ENCODE results near the gene MYBPHL. TPM values are rescaled to one million over a fixed set of nuclear protein-coding genes. Genes with fewer than 3 reads are reported as not detected.

The MYBPHL gene
- total RNA-seq, 2 experiments from 2014 or later: not detected

DNA sequence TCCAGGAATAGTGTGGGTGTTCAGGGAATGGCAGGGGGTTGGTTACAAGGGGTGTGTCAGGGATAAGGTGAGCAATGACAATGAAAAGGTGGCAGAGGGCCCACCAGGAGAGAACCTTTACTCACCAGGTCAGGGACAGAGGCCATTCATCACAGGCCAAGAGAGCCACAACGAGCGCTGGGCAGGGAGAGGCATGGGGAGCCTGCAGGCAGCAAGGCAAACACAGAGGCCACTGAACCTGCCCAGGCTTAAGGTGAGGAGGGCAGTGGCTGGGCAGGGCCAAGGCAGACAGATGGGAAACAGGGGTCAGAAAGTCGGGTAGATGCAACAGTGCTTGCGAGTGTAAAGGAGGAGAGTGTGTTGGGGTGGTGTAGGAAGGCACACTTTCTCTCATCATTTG, 28.3 kb upstream of the MYBPHL start:
- Mint-ChIP-seq H3K9me3 (peaks cover 15% of the 10 kb centered on the region), H3K27me3 (no peaks in the 10 kb centered on the region), H3K27ac (no peak overlapping the region), H3K4me3 (no peak overlapping the region), H3K36me3 (ENCODE audit: low read depth) (peaks cover 8% of the 10 kb centered on the region), H3K4me1 (ENCODE audit: low read depth) (no peaks in the 10 kb centered on the region)
- DNase-seq (no peak), ATAC-seq (no peak)
- ChIA-PET CTCF (no interaction called here), POLR2A (no interaction called here)
- TF ChIP-seq CTCF (IDR thresholded peaks at IDR 0.05): no peak
- intact Hi-C loops (cut with micrococcal nuclease): no loop called here

DNA sequence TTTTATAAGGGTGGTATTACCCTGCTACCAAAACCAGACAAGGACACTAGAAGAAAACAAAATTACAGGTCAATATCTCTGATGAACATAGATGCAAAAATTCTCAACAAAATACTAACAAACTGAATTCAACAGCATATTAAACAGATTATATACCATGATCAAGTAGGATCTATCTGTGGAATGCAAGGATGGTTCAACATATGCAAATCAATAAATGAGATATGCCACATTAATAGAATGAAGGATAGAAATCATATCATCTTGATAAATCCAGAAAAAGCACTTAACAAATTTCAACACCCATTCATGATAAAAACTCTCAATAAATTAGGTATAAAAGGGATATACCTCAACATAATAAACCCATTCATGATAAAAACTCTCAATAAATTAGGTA, 24.3 kb upstream of the MYBPHL start:
- Mint-ChIP-seq H3K9me3 (peaks cover 15% of the 10 kb centered on the region), H3K27ac (no peak overlapping the region), H3K4me3 (no peak overlapping the region), H3K36me3 (ENCODE audit: low read depth) (peaks cover 8% of the 10 kb centered on the region), H3K27me3 (no peaks in the 10 kb centered on the region), H3K4me1 (ENCODE audit: low read depth) (no peaks in the 10 kb centered on the region)
- TF ChIP-seq CTCF (IDR thresholded peaks at IDR 0.05): no peak
- no peak for DNase-seq
- intact Hi-C loops (cut with micrococcal nuclease): no loop called here
- ChIA-PET POLR2A (no interaction called here), CTCF (no interaction called here)
- ATAC-seq: no peak

- H3K27me3 Mint-ChIP-seq: no peaks in the 10 kb centered on the region
- H3K4me3 Mint-ChIP-seq: no peak overlapping the region
- no peak overlapping the region for H3K27ac Mint-ChIP-seq
- peaks cover 5% of the 10 kb centered on the region for H3K36me3 Mint-ChIP-seq (ENCODE audit: low read depth)
- POLR2A ChIA-PET: no interaction called here
- H3K9me3 Mint-ChIP-seq: peaks cover 12% of the 10 kb centered on the region
- ATAC-seq: no peak
- no peaks in the 10 kb centered on the region for H3K4me1 Mint-ChIP-seq (ENCODE audit: low read depth)
- no peak for DNase-seq
- intact Hi-C loops (cut with micrococcal nuclease): no loop called here
- CTCF ChIA-PET: interaction anchor here (1.4 kb wide), 1 partner anchor 16 kb away, joined by 3 read pairs; no protein-coding TSS in a partner anchor
- TF ChIP-seq CTCF (IDR thresholded peaks at IDR 0.05): no peak
Measured at GRCh38 chr1:109327285-109327684, 20.5 kb upstream of the MYBPHL start.

- Mint-ChIP-seq H3K36me3 (ENCODE audit: low read depth) (no peaks in the 10 kb centered on the region), H3K27ac (no peak overlapping the region), H3K27me3 (no peaks in the 10 kb centered on the region), H3K4me1 (ENCODE audit: low read depth) (no peaks in the 10 kb centered on the region), H3K9me3 (no peaks in the 10 kb centered on the region), H3K4me3 (no peak overlapping the region)
- no peak for TF ChIP-seq CTCF (IDR thresholded peaks at IDR 0.05)
- ATAC-seq: no peak
- POLR2A ChIA-PET: no interaction called here
- DNase-seq: no peak
- intact Hi-C loops (cut with micrococcal nuclease): no loop called here
- CTCF ChIA-PET: interaction anchor here (1.2 kb wide), 1 partner anchor 45 kb away, joined by 4 read pairs; no protein-coding TSS in a partner anchor
Measured at GRCh38 chr1:109322974-109323373, 16.2 kb upstream of the MYBPHL start.

GRCh38 chr1:109319114-109319513, 12.3 kb upstream of the MYBPHL start:
- H3K4me3 Mint-ChIP-seq: no peak overlapping the region
- no peaks in the 10 kb centered on the region for H3K27me3 Mint-ChIP-seq
- no peak for TF ChIP-seq CTCF (IDR thresholded peaks at IDR 0.05)
- no peaks in the 10 kb centered on the region for H3K36me3 Mint-ChIP-seq (ENCODE audit: low read depth)
- intact Hi-C loops (cut with micrococcal nuclease): no loop called here
- no peaks in the 10 kb centered on the region for H3K9me3 Mint-ChIP-seq
- POLR2A ChIA-PET: interaction anchor here (0.5 kb wide), 1 partner anchor 420 kb away, joined by 3 read pairs; no protein-coding TSS in a partner anchor
- DNase-seq (no peak), ATAC-seq (no peak)
- no peaks in the 10 kb centered on the region for H3K4me1 Mint-ChIP-seq (ENCODE audit: low read depth)
- no peak overlapping the region for H3K27ac Mint-ChIP-seq
- CTCF ChIA-PET: no interaction called here

Data from activated CD8-positive, alpha-beta T cell treated with anti-CD3 and anti-CD28 coated beads for 36 hours (primary cell).